ENCODE data around the gene DIS3L2. TPM values are rescaled to one million over a fixed set of nuclear protein-coding genes. Genes with fewer than 3 reads are reported as not detected.
"Not testable (repeated sequence)": the region's sequence is repeated elsewhere in the genome, so short reads cannot be mapped to it uniquely, and the experiment has no call there.

DIS3L2 gene
- polyA plus RNA-seq, 3 donors: 33.5 to 43.8 (median 37.1) TPM

DNA sequence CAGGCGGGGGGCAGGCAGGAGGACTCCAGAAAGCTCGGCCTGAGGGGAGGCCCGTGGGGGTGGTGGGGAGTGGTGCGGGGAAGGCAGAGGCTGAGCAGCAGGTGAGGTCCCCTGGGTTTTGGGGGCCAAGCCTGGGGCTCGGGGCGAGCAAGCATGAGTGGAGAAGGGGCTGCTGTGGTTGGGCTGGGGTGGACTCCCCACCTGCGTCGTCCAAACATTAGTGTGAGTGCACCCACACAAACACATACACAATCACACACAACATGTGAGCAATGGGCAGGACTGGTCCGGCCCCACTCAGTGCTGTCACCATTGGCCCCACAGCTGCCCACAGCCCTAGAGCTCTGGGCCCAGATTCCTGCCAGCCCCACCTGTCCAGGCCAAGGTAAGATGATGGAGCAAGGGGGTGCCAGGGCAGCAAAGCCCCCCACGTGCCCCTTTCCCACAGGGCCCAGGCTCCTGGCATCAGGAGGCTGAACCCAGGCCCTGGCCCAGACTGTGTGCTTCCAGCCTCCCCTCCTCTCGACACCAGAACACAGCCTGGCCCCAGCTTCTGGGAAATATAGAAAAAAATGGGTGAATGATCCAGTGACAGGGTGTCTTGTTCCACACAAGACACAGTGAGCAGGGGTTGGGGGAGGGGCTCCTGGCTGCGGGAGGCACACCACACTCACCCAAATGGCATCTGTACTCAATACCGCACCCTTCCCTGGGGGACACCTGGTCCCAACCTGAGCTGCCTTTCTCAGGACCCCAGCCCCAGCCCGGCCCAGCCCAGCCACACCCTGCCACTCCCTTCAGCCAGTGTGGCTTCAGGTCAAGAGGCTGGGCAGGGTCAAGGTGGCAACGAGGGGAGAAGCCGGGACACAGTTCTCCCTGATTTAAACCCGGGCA is 416.6 kb downstream of the DIS3L2 start:
- no peak for DNase-seq (ENCODE audit: extremely low read depth in 1 of 11, low read depth in 9 of 11, low spot score in 4 of 11)

DNA sequence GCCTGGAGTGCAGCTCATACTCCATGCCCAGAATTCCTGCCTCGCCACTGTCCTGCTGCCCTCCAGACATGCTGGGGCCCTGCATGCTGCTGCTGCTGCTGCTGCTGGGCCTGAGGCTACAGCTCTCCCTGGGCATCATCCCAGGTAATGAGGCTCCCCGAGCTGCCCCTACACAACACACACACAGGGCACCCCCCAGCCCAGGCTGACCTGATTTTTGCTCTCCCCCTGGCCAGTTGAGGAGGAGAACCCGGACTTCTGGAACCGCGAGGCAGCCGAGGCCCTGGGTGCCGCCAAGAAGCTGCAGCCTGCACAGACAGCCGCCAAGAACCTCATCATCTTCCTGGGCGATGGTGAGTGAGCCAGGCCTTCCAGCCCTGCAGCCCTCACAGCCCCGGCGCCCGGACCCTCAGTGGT is 417.2 kb downstream of the DIS3L2 start, which contains the start of gene ALPP:
Gene ALPP, plus strand, starts transcription at position 17 of the 417 bp plus-strand sequence. Its CDS starts 52 bp downstream, at position 69.
- not testable (repeated sequence) for DNase-seq (ENCODE audit: extremely low read depth in 1 of 11, low read depth in 9 of 11, low spot score in 4 of 11)

- DNase-seq (ENCODE audit: extremely low read depth in 1 of 11, low read depth in 9 of 11, low spot score in 4 of 11): not testable (repeated sequence)
Observed at GRCh38 chr2:232379610-232380590, 418.4 kb downstream of the DIS3L2 start.

- not testable (repeated sequence) for DNase-seq (ENCODE audit: extremely low read depth in 1 of 11, low read depth in 9 of 11, low spot score in 4 of 11)
Observed at GRCh38 chr2:232381204-232382031, 419.9 kb downstream of the DIS3L2 start.

- DNase-seq (ENCODE audit: extremely low read depth in 1 of 11, low read depth in 9 of 11, low spot score in 4 of 11): no peak
Observed at GRCh38 chr2:232382331-232383225, 421.1 kb downstream of the DIS3L2 start.

DNA sequence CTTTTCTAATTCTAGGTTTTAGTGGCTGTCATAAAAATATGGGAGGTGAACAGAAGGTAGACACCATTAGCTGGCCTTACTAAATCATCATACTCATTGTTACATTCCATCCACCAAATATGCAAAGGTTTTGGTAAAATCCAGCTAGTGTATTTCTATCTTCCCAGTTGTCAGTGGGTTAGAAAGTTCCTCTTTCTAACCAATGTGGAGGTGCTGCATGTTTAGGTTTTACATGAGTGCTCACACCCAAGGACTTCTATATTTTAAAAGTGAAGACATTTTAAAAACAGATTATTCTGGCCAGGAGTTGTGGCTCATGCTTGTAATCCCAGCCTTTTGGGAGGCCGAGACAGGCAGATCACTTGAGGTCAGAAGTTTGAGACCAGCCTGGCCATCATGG is 423.0 kb downstream of the DIS3L2 start:
- no peak for DNase-seq (ENCODE audit: extremely low read depth in 1 of 11, low read depth in 9 of 11, low spot score in 4 of 11)

DNA sequence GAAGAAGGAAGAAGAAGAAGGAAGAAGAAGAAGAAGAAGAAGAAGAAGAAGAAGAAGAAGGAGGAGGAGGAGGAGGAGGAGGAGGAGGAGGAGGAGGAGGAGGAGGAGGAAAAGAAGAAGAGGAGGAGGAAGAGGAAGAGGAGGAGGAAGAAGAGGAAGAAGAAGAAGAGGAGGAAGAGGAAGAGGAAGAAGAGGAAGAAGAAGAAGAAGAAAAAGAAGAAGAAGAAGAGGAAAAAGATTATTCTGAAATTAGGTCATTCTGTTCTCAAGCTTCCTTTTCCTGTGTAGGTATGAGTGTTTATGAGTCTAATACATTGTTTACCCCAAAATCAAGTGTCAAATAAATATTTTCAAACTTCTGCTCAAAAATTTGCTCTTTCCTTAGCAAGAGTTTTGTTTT is 423.5 kb downstream of the DIS3L2 start:
- not testable (repeated sequence) for DNase-seq (ENCODE audit: extremely low read depth in 1 of 11, low read depth in 9 of 11, low spot score in 4 of 11)

DNA sequence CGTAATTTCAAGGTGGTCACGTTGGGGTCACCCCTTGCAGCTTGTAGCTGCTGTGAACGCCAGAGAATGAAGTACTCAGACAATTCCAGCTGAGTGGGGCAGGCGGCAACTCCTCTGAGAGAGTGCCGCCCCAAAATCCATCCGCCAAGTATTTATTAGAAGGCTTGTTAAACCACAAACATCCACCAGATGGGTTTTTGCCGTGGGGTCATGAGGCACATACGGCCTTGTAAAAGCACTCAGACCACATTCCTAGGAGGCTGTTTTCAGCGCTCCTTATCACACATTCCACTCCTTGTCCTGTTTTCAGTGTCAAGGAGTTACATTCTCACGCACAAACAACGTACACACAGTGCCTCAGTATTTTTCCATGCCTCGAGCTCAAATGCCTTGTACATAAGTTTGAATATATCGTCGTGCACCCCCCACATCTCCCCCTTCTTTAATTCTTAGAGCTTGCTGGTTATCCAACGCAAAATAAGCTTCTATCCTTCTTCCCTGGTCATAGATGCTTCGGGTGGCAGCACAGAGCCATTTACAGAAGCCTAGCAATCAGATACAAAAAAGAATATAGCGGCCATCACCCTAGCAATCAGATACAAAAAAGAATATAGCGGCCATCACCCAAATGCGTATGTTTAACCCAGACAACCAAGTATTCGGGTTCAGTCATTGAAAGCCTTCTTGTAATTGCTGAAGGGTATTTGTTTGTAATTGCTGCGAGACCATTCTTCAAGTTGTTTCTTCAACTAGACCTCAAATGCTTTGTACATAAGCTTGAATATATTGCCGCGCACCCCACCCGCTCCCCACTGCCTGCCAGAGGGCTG is 424.4 kb downstream of the DIS3L2 start:
- DNase-seq (ENCODE audit: extremely low read depth in 1 of 11, low read depth in 9 of 11, low spot score in 4 of 11): no peak

DNA sequence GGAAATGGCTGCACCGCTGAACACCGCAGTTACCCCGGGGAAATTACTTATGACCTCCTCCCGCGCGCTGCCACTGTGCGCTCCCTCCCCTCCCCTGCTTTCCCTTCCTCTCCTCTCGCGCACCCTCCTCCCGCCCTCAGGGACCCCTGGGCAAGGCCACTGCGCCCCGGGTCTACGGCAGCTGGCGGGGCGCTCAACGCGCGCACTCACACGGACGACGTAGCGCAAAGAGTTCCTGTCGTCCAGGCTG is 424.9 kb downstream of the DIS3L2 start:
- DNase-seq (ENCODE audit: extremely low read depth in 1 of 11, low read depth in 9 of 11, low spot score in 4 of 11): no peak

Other genes with a start within 250 kb of the DIS3L2 start
- gene PDE6D, start 180.4 kb upstream of the DIS3L2 start, polyA plus RNA-seq (ENCODE audit: insufficient read length in 3 of 3): 10 to 100 TPM; 24.3 to 26.1 (median 25.6) TPM
- gene COPS7B, start 175.3 kb upstream of the DIS3L2 start, polyA plus RNA-seq (ENCODE audit: insufficient read length in 3 of 3): 10 to 100 TPM; 46.6 to 65.2 (median 58.5) TPM
- 1 to 10 TPM in 1 of 3 donors, under 1 TPM in 2; 0.25 to 1.1 (median 0.67) TPM for gene NPPC, start 35.3 kb upstream of the DIS3L2 start, polyA plus RNA-seq (ENCODE audit: insufficient read length in 3 of 3)